SK-N-MC (cell line): ENCODE data around the gene DAB1.

Experiments used
- EZH2 ChIP-seq: fragments of 200-600 bp; sonication (generic); IDR thresholded peaks from one replicate; pipeline ENCODE4 v1.6.1; 2017; ENCODE audit warnings: antibody characterized with exemption
- FOXP2 ChIP-seq: optimal IDR thresholded peaks from 2 replicates; pipeline ENCODE3; 2011; ENCODE audit warnings: mild to moderate bottlenecking, moderate library complexity; ENCODE audit not compliant: insufficient read depth; ENCODE audit errors: extremely low read length, control extremely low read depth
- POLR2AphosphoS5 ChIP-seq: IDR thresholded peaks from 2 replicates; pipeline ENCODE4 v1.6.1; 2012; ENCODE audit warnings: mild to moderate bottlenecking, low read depth, low read length, borderline replicate concordance

- TF ChIP-seq POLR2AphosphoS5: no peak
- no peak for TF ChIP-seq EZH2
- no peak for TF ChIP-seq FOXP2
These were observed 38.5 kb downstream of the DAB1 start for GRCh38 chr1:57385336-57385735.
